Mesangial cell (primary cell): ENCODE results near the gene VSIG8. TPM values are rescaled to one million over a fixed set of nuclear protein-coding genes. Genes with fewer than 3 reads are reported as not detected.

Source experiments
- total RNA-seq: library from RNA; depleted of rRNA; stranded (reverse); fragments of >200 nt; gene quantifications from 2 replicates; pipeline ENCODE4 v1.2.3, GENCODE V29; 2015

Gene VSIG8, protein sequence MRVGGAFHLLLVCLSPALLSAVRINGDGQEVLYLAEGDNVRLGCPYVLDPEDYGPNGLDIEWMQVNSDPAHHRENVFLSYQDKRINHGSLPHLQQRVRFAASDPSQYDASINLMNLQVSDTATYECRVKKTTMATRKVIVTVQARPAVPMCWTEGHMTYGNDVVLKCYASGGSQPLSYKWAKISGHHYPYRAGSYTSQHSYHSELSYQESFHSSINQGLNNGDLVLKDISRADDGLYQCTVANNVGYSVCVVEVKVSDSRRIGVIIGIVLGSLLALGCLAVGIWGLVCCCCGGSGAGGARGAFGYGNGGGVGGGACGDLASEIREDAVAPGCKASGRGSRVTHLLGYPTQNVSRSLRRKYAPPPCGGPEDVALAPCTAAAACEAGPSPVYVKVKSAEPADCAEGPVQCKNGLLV
- total RNA-seq = not detected in 2 replicates

DNA sequence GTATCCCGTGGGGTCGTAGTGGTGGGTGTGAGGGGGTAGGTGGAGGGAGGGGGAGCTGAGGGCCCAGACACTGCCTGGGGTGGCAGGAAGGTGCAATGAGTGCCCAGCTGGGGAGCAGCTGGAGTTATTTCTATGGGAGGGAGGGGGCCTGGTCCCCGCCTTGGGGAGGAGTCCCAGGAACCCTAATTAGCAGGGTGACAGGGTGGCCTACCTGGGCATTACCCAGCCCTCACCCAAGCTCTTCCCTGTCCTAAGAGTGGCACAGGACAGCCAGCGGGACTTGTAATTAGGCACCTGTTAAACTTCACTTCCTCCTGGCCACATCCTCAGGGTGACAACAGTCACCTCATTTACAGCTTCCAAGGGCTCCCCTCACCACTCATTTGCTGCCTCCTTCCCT, at the start of gene VSIG8:
Gene VSIG8 (minus strand): TSS at position 101 of the 400 bp plus-strand sequence. CDS start 136 bp downstream, outside the sequence.

DNA sequence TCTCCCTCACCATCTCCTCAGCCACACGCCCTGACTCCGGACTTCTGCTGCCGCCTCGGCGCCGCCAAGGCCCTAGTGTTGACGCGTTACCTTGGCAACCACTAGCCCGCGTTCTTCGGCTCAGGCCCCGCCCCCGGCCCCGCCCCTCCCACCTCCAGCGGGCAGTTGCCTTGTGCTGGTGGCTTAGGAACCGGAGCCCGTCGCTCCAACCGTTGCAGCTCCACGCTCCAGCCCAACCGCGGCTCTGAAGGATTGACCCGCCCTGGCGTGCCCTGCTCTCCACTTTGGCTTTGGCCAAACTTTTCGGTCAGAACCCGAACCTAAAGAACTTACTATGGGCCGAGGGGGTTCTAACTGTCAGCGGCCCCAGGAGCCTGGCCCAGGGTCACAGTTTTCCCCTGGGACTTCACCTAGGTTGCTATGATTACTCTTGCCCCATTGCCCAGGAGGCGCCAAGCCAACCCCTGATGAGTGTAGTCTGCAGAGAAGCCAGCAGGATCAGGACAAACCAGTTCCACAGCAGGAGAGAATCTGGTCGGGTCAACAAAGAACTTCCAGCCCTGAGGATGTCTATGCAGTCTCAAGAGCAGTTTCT, 37.7 kb upstream of the VSIG8 start, which contains the start of gene CFAP45:
Gene CFAP45 (minus strand): TSS at position 80 of the 595 bp plus-strand sequence. CDS start 67 bp downstream, at position 13.

DNA sequence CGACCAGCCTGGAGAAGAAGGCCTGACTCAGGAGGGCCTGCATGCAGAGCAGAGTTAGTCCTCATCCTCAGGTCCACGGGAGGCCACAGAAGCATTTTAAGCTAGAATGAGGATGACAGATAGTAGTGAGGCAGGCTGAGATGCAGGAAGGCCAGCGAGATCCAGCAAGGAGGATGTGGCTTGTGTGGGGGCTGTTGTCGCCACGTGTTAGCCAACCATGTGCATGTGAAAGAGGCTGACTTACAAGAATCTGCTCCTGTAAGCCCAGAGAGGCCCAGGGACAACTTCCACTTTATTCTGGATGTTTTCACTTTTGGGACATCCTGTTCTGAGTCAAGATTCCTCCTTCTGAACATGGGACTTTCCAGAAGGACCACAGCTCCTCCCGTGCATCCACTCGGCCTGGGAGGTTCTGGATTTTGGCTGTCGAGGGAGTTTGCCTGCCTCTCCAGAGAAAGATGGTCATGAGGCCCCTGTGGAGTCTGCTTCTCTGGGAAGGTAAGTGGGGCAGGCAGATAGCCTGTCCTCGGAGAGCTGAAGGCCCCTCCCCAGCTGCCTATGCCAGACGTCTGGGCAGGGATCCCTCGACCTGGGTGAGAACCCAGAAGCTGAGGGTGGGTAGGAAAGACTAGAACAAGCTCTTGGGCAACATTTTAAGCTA, 35.9 kb downstream of the VSIG8 start, which contains the start of gene SLAMF8:
Gene SLAMF8 (plus strand): TSS at position 433 of the 661 bp plus-strand sequence. CDS start 26 bp downstream, at position 459.

Other genes with a start within 250 kb of the VSIG8 start
- not detected in 2 replicates for gene CRP, start 148.1 kb downstream of the VSIG8 start, total RNA-seq
- 44.0 and 67.8 TPM in 2 replicates for gene DUSP23, start 81.7 kb downstream of the VSIG8 start, total RNA-seq
- not detected in 2 replicates for gene FCRL6, start 60.3 kb downstream of the VSIG8 start, total RNA-seq
- not detected in 2 replicates for gene SLAMF8, start 35.8 kb downstream of the VSIG8 start, total RNA-seq
- 0.16 and 0.63 TPM in 2 replicates for gene CFAP45, start 37.5 kb upstream of the VSIG8 start, total RNA-seq
- gene TAGLN2, start 62.9 kb upstream of the VSIG8 start, total RNA-seq = 620 and 1,348 TPM in 2 replicates
- gene IGSF9, start 83.0 kb upstream of the VSIG8 start, total RNA-seq = 0.16 and 0.76 TPM in 2 replicates
- not detected in 2 replicates for gene SLAMF9, start 91.6 kb upstream of the VSIG8 start, total RNA-seq
- gene PIGM, start 169.3 kb upstream of the VSIG8 start, total RNA-seq = 2.1 and 3.3 TPM in 2 replicates
- gene KCNJ10, start 207.5 kb upstream of the VSIG8 start, total RNA-seq = not detected in 2 replicates
- gene KCNJ9, start 218.9 kb upstream of the VSIG8 start, total RNA-seq = not detected in 2 replicates
- gene IGSF8, start 236.0 kb upstream of the VSIG8 start, total RNA-seq = 24.3 and 31.2 TPM in 2 replicates